Progenitor cell of endocrine pancreas (in vitro differentiated cells): ENCODE results near the gene NR3C1. TPM values are rescaled to one million over a fixed set of nuclear protein-coding genes. Genes with fewer than 3 reads are reported as not detected.

ENCODE experiments used
- DNase-seq: peaks from one replicate; pipeline ENCODE4 v3.0.0; 2021; ENCODE audit warnings: low spot score; ENCODE audit not compliant: unreplicated experiment
- H3K27ac Mint-ChIP-seq: 2 replicates; pipeline ENCODE4 v1.8.0; 2021; ENCODE audit warnings: mild to moderate bottlenecking, moderate library complexity, mixed read lengths
- H3K27me3 Mint-ChIP-seq: 2 replicates; pipeline ENCODE4 v1.8.0; 2021; ENCODE audit warnings: mixed read lengths
- H3K36me3 Mint-ChIP-seq: 2 replicates; pipeline ENCODE4 v1.8.0; 2022; ENCODE audit warnings: mixed read lengths; ENCODE audit not compliant: insufficient read depth
- H3K4me1 Mint-ChIP-seq: 2 replicates; pipeline ENCODE4 v1.8.0; 2021; ENCODE audit warnings: low read depth, mixed read lengths
- H3K4me3 Mint-ChIP-seq: 2 replicates; pipeline ENCODE4 v1.8.0; 2021; ENCODE audit warnings: low read depth, mild to moderate bottlenecking, moderate library complexity, mixed read lengths
- H3K9me3 Mint-ChIP-seq: 2 replicates; pipeline ENCODE4 v1.8.0; 2021; ENCODE audit warnings: low read depth, mixed read lengths
- total RNA-seq: library from RNA; stranded (reverse); gene quantifications from 2 replicates; pipeline ENCODE4 v1.2.1, GENCODE V29; 2021
- TF ChIP-seq, protein P1 (sequence below): fragments of 200-600 bp; sonication (generic); IDR thresholded peaks from one replicate; pipeline ENCODE4 v1.5.0; 2021; ENCODE audit warnings: antibody characterized with exemption, mild to moderate bottlenecking; ENCODE audit not compliant: unreplicated experiment

Gene NR3C1
- total RNA-seq, 1 donor from 2014 or later = 6.7 TPM

DNA sequence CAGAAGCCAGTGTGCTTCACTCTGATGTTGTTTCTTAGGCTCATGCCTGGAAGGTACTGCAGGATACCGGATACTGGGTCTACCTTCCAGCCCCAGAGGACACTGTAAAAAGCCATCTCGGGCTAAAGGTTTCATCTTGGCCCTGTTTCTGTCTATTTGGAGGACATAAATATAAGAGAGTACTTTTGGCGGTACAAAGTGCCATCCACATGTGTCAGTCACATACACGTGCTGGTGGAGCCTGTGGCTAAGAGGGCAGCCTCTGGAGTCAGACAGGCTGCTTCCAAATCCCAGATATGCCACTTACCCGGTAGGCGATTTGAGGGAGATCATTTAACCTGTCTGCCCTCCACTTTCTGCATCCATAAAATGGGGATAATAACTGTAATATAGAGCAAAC lies 160.4 kb downstream of the NR3C1 start:
- Mint-ChIP-seq H3K36me3 (no peaks in the 10 kb centered on the region), H3K4me1 (peaks cover 2% of the 10 kb centered on the region), H3K4me3 (no peak overlapping the region), H3K27me3 (peaks cover 18% of the 10 kb centered on the region), H3K9me3 (peaks cover 9% of the 10 kb centered on the region), H3K27ac (no peak overlapping the region)
- TF ChIP-seq, protein P1, sequence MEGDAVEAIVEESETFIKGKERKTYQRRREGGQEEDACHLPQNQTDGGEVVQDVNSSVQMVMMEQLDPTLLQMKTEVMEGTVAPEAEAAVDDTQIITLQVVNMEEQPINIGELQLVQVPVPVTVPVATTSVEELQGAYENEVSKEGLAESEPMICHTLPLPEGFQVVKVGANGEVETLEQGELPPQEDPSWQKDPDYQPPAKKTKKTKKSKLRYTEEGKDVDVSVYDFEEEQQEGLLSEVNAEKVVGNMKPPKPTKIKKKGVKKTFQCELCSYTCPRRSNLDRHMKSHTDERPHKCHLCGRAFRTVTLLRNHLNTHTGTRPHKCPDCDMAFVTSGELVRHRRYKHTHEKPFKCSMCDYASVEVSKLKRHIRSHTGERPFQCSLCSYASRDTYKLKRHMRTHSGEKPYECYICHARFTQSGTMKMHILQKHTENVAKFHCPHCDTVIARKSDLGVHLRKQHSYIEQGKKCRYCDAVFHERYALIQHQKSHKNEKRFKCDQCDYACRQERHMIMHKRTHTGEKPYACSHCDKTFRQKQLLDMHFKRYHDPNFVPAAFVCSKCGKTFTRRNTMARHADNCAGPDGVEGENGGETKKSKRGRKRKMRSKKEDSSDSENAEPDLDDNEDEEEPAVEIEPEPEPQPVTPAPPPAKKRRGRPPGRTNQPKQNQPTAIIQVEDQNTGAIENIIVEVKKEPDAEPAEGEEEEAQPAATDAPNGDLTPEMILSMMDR = no peak
- no peak for DNase-seq

GRCh38 chr5:143241892-143242291 lies 161.6 kb downstream of the NR3C1 start:
- H3K36me3 Mint-ChIP-seq = no peaks in the 10 kb centered on the region
- no peak for DNase-seq
- peaks cover 9% of the 10 kb centered on the region for H3K9me3 Mint-ChIP-seq
- peaks cover 18% of the 10 kb centered on the region for H3K27me3 Mint-ChIP-seq
- TF ChIP-seq, protein P1 = no peak
- H3K27ac Mint-ChIP-seq = no peak overlapping the region
- no peak overlapping the region for H3K4me3 Mint-ChIP-seq
- peaks cover 2% of the 10 kb centered on the region for H3K4me1 Mint-ChIP-seq

DNA sequence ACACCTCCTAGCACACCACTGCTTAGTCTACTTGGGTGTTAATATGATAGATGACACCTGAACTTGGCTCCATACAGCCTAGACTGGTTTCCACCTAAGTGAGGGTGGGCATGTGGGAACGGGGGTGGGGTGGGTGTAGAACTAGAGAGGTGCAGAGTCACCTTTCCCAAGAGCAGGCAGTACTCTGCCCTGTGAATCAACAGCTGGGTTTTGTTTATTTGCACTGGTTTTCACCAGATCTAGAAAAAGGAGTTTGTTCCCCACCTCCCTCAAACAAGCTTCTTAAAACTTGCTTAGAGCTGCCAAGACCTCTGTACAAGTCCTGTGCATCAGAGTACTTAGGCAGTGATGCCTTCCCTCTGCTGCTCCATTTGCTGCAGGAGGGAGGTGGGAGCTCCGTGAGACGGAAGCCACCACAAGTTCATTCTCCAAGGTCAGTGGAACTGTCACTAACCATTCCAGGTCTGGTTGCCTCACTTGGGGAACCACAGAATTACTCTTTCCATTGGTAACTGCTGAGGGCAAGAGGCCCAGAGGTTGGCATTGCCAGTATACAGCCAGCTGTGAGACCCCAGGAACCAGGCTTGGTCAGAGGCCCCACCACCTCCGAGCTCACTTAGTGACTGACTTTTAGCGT lies 163.5 kb downstream of the NR3C1 start:
- Mint-ChIP-seq H3K9me3 (peaks cover 4% of the 10 kb centered on the region), H3K27ac (no peak overlapping the region), H3K36me3 (no peaks in the 10 kb centered on the region), H3K27me3 (peaks cover 18% of the 10 kb centered on the region), H3K4me1 (peaks cover 2% of the 10 kb centered on the region), H3K4me3 (no peak overlapping the region)
- TF ChIP-seq, protein P1 = no peak
- no peak for DNase-seq

DNA sequence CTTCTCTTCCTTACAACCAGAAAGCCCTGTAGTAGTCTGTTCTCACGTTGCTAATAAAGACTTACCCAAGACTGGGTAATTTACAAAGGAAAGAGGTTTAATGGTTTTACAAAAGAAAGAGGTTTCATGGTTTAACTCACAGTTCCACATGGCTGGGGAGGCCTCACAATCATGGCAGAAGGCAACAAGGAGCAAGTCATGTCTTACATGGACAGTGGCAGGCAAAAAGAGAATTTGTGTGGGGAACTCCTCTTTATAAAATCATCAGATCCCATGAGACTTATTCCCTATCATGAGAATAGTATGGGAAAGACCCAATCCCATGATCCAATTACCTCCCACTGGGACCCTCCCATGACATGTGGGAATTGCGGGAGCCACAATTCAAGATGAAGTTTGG lies 164.9 kb downstream of the NR3C1 start:
- Mint-ChIP-seq H3K9me3 (peaks cover 2% of the 10 kb centered on the region), H3K27me3 (peaks cover 10% of the 10 kb centered on the region), H3K4me3 (no peak overlapping the region), H3K27ac (no peak overlapping the region), H3K4me1 (peaks cover 4% of the 10 kb centered on the region), H3K36me3 (no peaks in the 10 kb centered on the region)
- TF ChIP-seq, protein P1 = no peak
- DNase-seq = no peak

GRCh38 chr5:143237664-143238063 lies 165.8 kb downstream of the NR3C1 start:
- H3K27me3 Mint-ChIP-seq = peaks cover 10% of the 10 kb centered on the region
- TF ChIP-seq, protein P1 = no peak
- peaks cover 2% of the 10 kb centered on the region for H3K9me3 Mint-ChIP-seq
- no peak overlapping the region for H3K27ac Mint-ChIP-seq
- no peak overlapping the region for H3K4me3 Mint-ChIP-seq
- H3K36me3 Mint-ChIP-seq = no peaks in the 10 kb centered on the region
- H3K4me1 Mint-ChIP-seq = peaks cover 4% of the 10 kb centered on the region
- DNase-seq = no peak
